H9 (cell line): ENCODE data around the gene P4HA1. TPM values are rescaled to one million over a fixed set of nuclear protein-coding genes. Genes with fewer than 3 reads are reported as not detected.

Experiments used
- DNase-seq: peaks from one replicate; pipeline ENCODE4 v3.0.0-alpha.2; 2017
- H2AFZ ChIP-seq: one replicate; pipeline ENCODE4 v1.6.1; 2013; ENCODE audit warnings: mild to moderate bottlenecking, low read length, control low read depth, moderate library complexity
- H2AK5ac ChIP-seq: 2 replicates; pipeline ENCODE4 v1.6.1; 2013; ENCODE audit warnings: low read length, control low read depth, mixed read lengths; ENCODE audit not compliant: insufficient read length
- H2BK120ac ChIP-seq: one replicate; pipeline ENCODE4 v1.6.1; 2013; ENCODE audit warnings: low read depth, mild to moderate bottlenecking, low read length, control low read depth, inconsistent platforms; ENCODE audit not compliant: poor library complexity, severe bottlenecking
- H2BK12ac ChIP-seq: 2 replicates; pipeline ENCODE4 v1.6.1; 2013; ENCODE audit warnings: low read length, control low read depth, mixed read lengths, low read depth; ENCODE audit not compliant: insufficient read length
- H2BK15ac ChIP-seq: 2 replicates; pipeline ENCODE4 v1.6.1; 2013; ENCODE audit warnings: low read depth, low read length, control low read depth
- H2BK20ac ChIP-seq: one replicate; pipeline ENCODE4 v1.6.1; 2013; ENCODE audit warnings: low read depth, mild to moderate bottlenecking, low read length, control low read depth, inconsistent platforms; ENCODE audit not compliant: poor library complexity, severe bottlenecking
- H2BK5ac ChIP-seq: 2 replicates; pipeline ENCODE4 v1.6.1; 2013; ENCODE audit warnings: low read length, control low read depth, mixed read lengths; ENCODE audit not compliant: insufficient read length
- H3K14ac ChIP-seq: 2 replicates; pipeline ENCODE4 v1.6.1; 2013; ENCODE audit warnings: low read length, control low read depth; ENCODE audit not compliant: insufficient read depth
- H3K18ac ChIP-seq: 2 replicates; pipeline ENCODE4 v1.6.1; 2013; ENCODE audit warnings: low read depth, mild to moderate bottlenecking, mixed read lengths, low read length, control low read depth; ENCODE audit not compliant: insufficient read length
- H3K23ac ChIP-seq: 2 replicates; pipeline ENCODE4 v1.6.1; 2013; ENCODE audit warnings: low read length, control low read depth, mixed read lengths, low read depth; ENCODE audit not compliant: insufficient read length
- H3K23me2 ChIP-seq: 2 replicates; pipeline ENCODE4 v1.6.1; 2013; ENCODE audit warnings: low read depth, mild to moderate bottlenecking, mixed read lengths, low read length, control low read depth; ENCODE audit not compliant: insufficient read length, poor library complexity, severe bottlenecking
- H3K27ac ChIP-seq: 2 replicates; pipeline ENCODE4 v1.5.1; 2013; ENCODE audit warnings: low read length, control low read depth, mixed read lengths, low read depth; ENCODE audit not compliant: insufficient read length
- H3K27me3 ChIP-seq: 2 replicates; pipeline ENCODE4 v1.6.1; 2013; ENCODE audit warnings: low read length, control low read depth, inconsistent platforms; ENCODE audit not compliant: insufficient read depth
- H3K4ac ChIP-seq: 2 replicates; pipeline ENCODE4 v1.6.1; 2013; ENCODE audit warnings: low read depth, mild to moderate bottlenecking, control low read depth, inconsistent platforms, low read length, moderate library complexity
- H3K4me1 ChIP-seq: 2 replicates; pipeline ENCODE4 v1.6.1; 2013; ENCODE audit warnings: low read length, control low read depth, inconsistent platforms; ENCODE audit not compliant: insufficient read depth
- H3K4me2 ChIP-seq: 2 replicates; pipeline ENCODE4 v1.6.1; 2013; ENCODE audit warnings: low read length, control low read depth, mixed read lengths; ENCODE audit not compliant: insufficient read length, insufficient read depth
- H3K56ac ChIP-seq: 2 replicates; pipeline ENCODE4 v1.6.1; 2013; ENCODE audit warnings: low read depth, mild to moderate bottlenecking, mixed read lengths, low read length, control low read depth; ENCODE audit not compliant: insufficient read length
- H3K79me1 ChIP-seq: 2 replicates; pipeline ENCODE4 v1.6.1; 2013; ENCODE audit warnings: low read depth, mild to moderate bottlenecking, moderate library complexity, low read length, control low read depth, inconsistent platforms; ENCODE audit not compliant: insufficient read depth, poor library complexity, severe bottlenecking
- H3K79me2 ChIP-seq: 2 replicates; pipeline ENCODE4 v1.6.1; 2013; ENCODE audit warnings: low read length, control low read depth, inconsistent platforms; ENCODE audit not compliant: insufficient read depth
- H3K9ac ChIP-seq: 2 replicates; pipeline ENCODE4 v1.6.1; 2013; ENCODE audit warnings: low read length, control low read depth, mixed read lengths; ENCODE audit not compliant: insufficient read length; ENCODE audit errors: extremely low read depth
- H3K9me3 ChIP-seq: one replicate; pipeline ENCODE4 v1.6.1; 2013; ENCODE audit warnings: low read depth, low read length, inconsistent platforms; ENCODE audit not compliant: control insufficient read depth
- H3T11ph ChIP-seq: one replicate; pipeline ENCODE4 v1.6.1; 2013; ENCODE audit warnings: mild to moderate bottlenecking, low read length, control low read depth, inconsistent platforms
- H4K20me1 ChIP-seq: one replicate; pipeline ENCODE4 v1.6.1; 2013; ENCODE audit not compliant: control insufficient read depth, insufficient read length, insufficient read depth
- H4K5ac ChIP-seq: 2 replicates; pipeline ENCODE4 v1.6.1; 2013; ENCODE audit warnings: low read depth, mild to moderate bottlenecking, mixed read lengths, low read length, control low read depth; ENCODE audit not compliant: insufficient read length
- H4K8ac ChIP-seq: replicated peaks from 2 replicates; pipeline ENCODE4 v1.6.1; 2013; ENCODE audit warnings: low read length, control low read depth, mixed read lengths, low read depth; ENCODE audit not compliant: insufficient read length
- H4K91ac ChIP-seq: 2 replicates; pipeline ENCODE4 v1.6.1; 2013; ENCODE audit warnings: low read depth, mild to moderate bottlenecking, moderate library complexity, mixed read lengths, low read length, control low read depth; ENCODE audit not compliant: insufficient read length
- H3K27ac Mint-ChIP-seq, 3 experiments: 2 replicates in 2 of 3; 3 replicates in 1 of 3; pipeline ENCODE4 v1.8.0; 2020 to 2021; ENCODE audit warnings: mixed read lengths in 3 of 3, mild to moderate bottlenecking in 1 of 3, moderate library complexity in 1 of 3
- H3K27me3 Mint-ChIP-seq: 2 replicates; pipeline ENCODE4 v1.8.0; 2021; ENCODE audit warnings: low read depth, mild to moderate bottlenecking, moderate library complexity, mixed read lengths
- H3K36me3 Mint-ChIP-seq, 3 experiments: 2 replicates in 2 of 3; 3 replicates in 1 of 3; pipeline ENCODE4 v1.8.0; 2020 to 2021; ENCODE audit warnings: low read depth in 3 of 3, mixed read lengths in 3 of 3; ENCODE audit not compliant: insufficient read depth in 1 of 3
- H3K4me1 Mint-ChIP-seq, 2 experiments: 2 replicates each; pipeline ENCODE4 v1.8.0; 2020; ENCODE audit warnings: mixed read lengths in 2 of 2
- H3K4me3 Mint-ChIP-seq, 2 experiments: 2 replicates in 1 of 2; 3 replicates in 1 of 2; pipeline ENCODE4 v1.8.0; 2020 to 2021; ENCODE audit warnings: mild to moderate bottlenecking in 2 of 2, mixed read lengths in 2 of 2, moderate library complexity in 1 of 2
- H3K9me3 Mint-ChIP-seq, 2 experiments: 2 replicates in 1 of 2; 3 replicates in 1 of 2; pipeline ENCODE4 v1.8.0; 2020; ENCODE audit warnings: mild to moderate bottlenecking in 2 of 2, mixed read lengths in 2 of 2, moderate library complexity in 1 of 2
- WGBS: extraction: QIAGEN DNeasy Blood & Tissue Kit; methylation state at CpG from one replicate; pipeline ENCODE4 v1.1.7; 2013; ENCODE audit warnings: missing lambda C conversion rate, low lambda C conversion rate, mixed read lengths; ENCODE audit not compliant: insufficient read length; ENCODE audit errors: extremely low coverage; 5-methylcytosine and 5-hydroxymethylcytosine counted together
- total RNA-seq: library from RNA; stranded (reverse); gene quantifications from 2 replicates; pipeline ENCODE4 v1.2.1, GENCODE V29; 2021
- TF ChIP-seq, protein P1 (sequence below): fragments of 200-600 bp; sonication (generic); conservative IDR thresholded peaks from 3 replicates; pipeline ENCODE4 v1.8.0; 2021; ENCODE audit warnings: antibody characterized with exemption, mild to moderate bottlenecking

Gene P4HA1
- total RNA-seq, 1 experiment from 2014 or later, result 48.6 TPM

GRCh38 chr10:72980348-72980747 lies 116.3 kb downstream of the P4HA1 start:
- Histone ChIP-seq H2BK15ac (no peak overlapping the region), H3K79me1 (no peaks in the 10 kb centered on the region), H3K23me2 (no peaks in the 10 kb centered on the region), H3K14ac (no peak overlapping the region; the same call in 1 of the 2 replicates), H4K20me1 (no peaks in the 10 kb centered on the region), H3K27ac (no peak overlapping the region), H3K4me1 (no peaks in the 10 kb centered on the region), H3K9me3 (no peaks in the 10 kb centered on the region), H3K4me2 (no peak overlapping the region), H2BK12ac (no peak overlapping the region), H2BK5ac (no peak overlapping the region), H3K79me2 (no peaks in the 10 kb centered on the region), H4K91ac (no peak overlapping the region), H3K23ac (no peak overlapping the region), H2BK20ac (no peak overlapping the region), H4K5ac (no peak overlapping the region), H3K27me3 (no peaks in the 10 kb centered on the region), H3K9ac (no peak overlapping the region), H4K8ac (no peak overlapping the region), H3K4ac (no peak overlapping the region), H3K56ac (no peak overlapping the region), H3K18ac (no peak overlapping the region), H3T11ph (no peak overlapping the region), H2BK120ac (no peak overlapping the region), H2AFZ (no peak overlapping the region), H2AK5ac (no peak overlapping the region)
- Mint-ChIP-seq H3K36me3 (peaks cover 8 to 33% (median 23%) of the 10 kb centered on the region in 3 experiments), H3K9me3 (peaks cover 41 to 46% of the 10 kb centered on the region in 2 experiments), H3K27ac (no peak overlapping the region; a peak in 1 of 7 replicates), H3K4me3 (no peak overlapping the region), H3K4me1 (peaks cover 0 to 5% of the 10 kb centered on the region in 2 experiments; a peak in 1 of 4 replicates), H3K27me3 (no peaks in the 10 kb centered on the region)
- no CpG with 5 or more reads among the region's 2 CpGs for WGBS
- no peak for DNase-seq
- TF ChIP-seq, protein P1, sequence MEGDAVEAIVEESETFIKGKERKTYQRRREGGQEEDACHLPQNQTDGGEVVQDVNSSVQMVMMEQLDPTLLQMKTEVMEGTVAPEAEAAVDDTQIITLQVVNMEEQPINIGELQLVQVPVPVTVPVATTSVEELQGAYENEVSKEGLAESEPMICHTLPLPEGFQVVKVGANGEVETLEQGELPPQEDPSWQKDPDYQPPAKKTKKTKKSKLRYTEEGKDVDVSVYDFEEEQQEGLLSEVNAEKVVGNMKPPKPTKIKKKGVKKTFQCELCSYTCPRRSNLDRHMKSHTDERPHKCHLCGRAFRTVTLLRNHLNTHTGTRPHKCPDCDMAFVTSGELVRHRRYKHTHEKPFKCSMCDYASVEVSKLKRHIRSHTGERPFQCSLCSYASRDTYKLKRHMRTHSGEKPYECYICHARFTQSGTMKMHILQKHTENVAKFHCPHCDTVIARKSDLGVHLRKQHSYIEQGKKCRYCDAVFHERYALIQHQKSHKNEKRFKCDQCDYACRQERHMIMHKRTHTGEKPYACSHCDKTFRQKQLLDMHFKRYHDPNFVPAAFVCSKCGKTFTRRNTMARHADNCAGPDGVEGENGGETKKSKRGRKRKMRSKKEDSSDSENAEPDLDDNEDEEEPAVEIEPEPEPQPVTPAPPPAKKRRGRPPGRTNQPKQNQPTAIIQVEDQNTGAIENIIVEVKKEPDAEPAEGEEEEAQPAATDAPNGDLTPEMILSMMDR, result no peak
